Spleen (tissue), 7 donors: Measurements from ENCODE around the gene SEC14L2.

Source experiments
- POLR2A ChIP-seq, 3 donors: fragments of 450-650 bp; IDR thresholded peaks; one replicate each; pipeline ENCODE4 v1.5.1; 2017; ENCODE audit warnings: antibody characterized with exemption in 3 of 3, mild to moderate bottlenecking in 1 of 3
- TF ChIP-seq, protein P1 (sequence below), 11 experiments: fragments of 200-600 bp in 7 of 11; fragments of 450-650 bp in 4 of 11; sonication (generic) in 4 of 11; IDR thresholded peaks in 8 of 11; conservative IDR thresholded peaks in 3 of 11; 1 replicate in 7 of 11; 2 replicates in 4 of 11; pipeline versions ENCODE4 v1.4.0 to v1.8.0; 2016 to 2021; ENCODE audit warnings: antibody characterized with exemption in 11 of 11, inconsistent platforms in 4 of 11, mild to moderate bottlenecking in 1 of 11
- donor health status: DM: no; HTN: no; CAD: no; lungs with moderate emphysema.
- donor health status: DM: no; HTN: no; CAD: no.
- donor health status: DM: no; HTN: no; CAD: no.

DNA sequence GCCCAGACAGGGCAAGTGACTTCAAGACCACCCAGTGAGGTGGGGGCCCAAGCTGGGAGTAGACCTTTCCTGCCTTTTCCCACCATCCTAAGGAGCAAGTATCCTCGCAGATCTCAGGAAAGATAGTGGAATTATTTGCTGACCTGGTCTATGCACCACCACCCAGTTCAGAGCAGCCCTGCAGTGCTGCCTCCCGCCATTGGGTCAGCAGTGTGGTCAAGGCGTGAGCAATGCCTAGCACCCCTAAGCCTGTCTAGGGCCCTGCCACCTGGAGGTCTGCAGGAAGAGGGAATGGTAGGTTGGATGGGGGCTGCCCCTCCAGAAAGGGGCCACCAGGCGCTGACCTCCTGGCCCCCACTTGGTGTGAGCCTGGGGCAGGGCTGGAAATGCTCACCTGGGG lies 35.3 kb downstream of the SEC14L2 start:
- TF ChIP-seq, protein P1, sequence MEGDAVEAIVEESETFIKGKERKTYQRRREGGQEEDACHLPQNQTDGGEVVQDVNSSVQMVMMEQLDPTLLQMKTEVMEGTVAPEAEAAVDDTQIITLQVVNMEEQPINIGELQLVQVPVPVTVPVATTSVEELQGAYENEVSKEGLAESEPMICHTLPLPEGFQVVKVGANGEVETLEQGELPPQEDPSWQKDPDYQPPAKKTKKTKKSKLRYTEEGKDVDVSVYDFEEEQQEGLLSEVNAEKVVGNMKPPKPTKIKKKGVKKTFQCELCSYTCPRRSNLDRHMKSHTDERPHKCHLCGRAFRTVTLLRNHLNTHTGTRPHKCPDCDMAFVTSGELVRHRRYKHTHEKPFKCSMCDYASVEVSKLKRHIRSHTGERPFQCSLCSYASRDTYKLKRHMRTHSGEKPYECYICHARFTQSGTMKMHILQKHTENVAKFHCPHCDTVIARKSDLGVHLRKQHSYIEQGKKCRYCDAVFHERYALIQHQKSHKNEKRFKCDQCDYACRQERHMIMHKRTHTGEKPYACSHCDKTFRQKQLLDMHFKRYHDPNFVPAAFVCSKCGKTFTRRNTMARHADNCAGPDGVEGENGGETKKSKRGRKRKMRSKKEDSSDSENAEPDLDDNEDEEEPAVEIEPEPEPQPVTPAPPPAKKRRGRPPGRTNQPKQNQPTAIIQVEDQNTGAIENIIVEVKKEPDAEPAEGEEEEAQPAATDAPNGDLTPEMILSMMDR (IDR thresholded peaks at IDR 0.05 in 8 of 11, conservative IDR thresholded peaks at IDR 0.05 in 3 of 11), result no peak
- TF ChIP-seq POLR2A (IDR thresholded peaks at IDR 0.05), result no peak
